GM23338 (cell line): Measurements from ENCODE around the gene G6PC3. TPM values are rescaled to one million over a fixed set of nuclear protein-coding genes. Genes with fewer than 3 reads are reported as not detected.

Source experiments
- ATAC-seq: fragments of 200-7000 bp; cut with Tn5 transposase; 3 replicates; pipeline ENCODE4 v1.9.1; 2020
- DNase-seq: peaks from one replicate; pipeline ENCODE4 v3.0.0-alpha.2; 2015; ENCODE audit warnings: low spot score
- H2AFZ ChIP-seq: fragments of 200-600 bp; sonication (generic); 2 replicates; pipeline ENCODE4 v1.8.0; 2016; ENCODE audit warnings: antibody characterized with exemption, mild to moderate bottlenecking, moderate library complexity
- H3F3A ChIP-seq: fragments of 200-600 bp; sonication (generic); replicated peaks from 2 replicates; pipeline ENCODE4 v1.8.0; 2017; ENCODE audit warnings: antibody characterized with exemption, mixed run types, low read depth
- H3K27ac ChIP-seq: fragments of 200-600 bp; sonication (generic); 2 replicates; pipeline ENCODE4 v1.6.1; 2016; ENCODE audit warnings: low read depth
- H3K27me3 ChIP-seq: fragments of 200-600 bp; sonication (generic); 2 replicates; pipeline ENCODE4 v1.8.0; 2016; ENCODE audit warnings: mild to moderate bottlenecking, mixed run types, moderate library complexity; ENCODE audit not compliant: insufficient read depth
- H3K36me3 ChIP-seq: fragments of 200-600 bp; sonication (generic); 2 replicates; pipeline ENCODE4 v1.8.0; 2016; ENCODE audit warnings: mild to moderate bottlenecking; ENCODE audit not compliant: insufficient read depth
- H3K4me1 ChIP-seq: fragments of 200-600 bp; sonication (generic); 2 replicates; pipeline ENCODE4 v1.8.0; 2016; ENCODE audit warnings: mild to moderate bottlenecking, moderate library complexity; ENCODE audit not compliant: insufficient read depth
- H3K4me2 ChIP-seq: fragments of 200-600 bp; sonication (generic); 2 replicates; pipeline ENCODE4 v1.7.1; 2017; ENCODE audit warnings: mixed run types
- H3K4me3 ChIP-seq: fragments of 200-600 bp; sonication (generic); 2 replicates; pipeline ENCODE4 v1.6.1; 2016; ENCODE audit warnings: mixed run types
- H3K79me2 ChIP-seq: fragments of 200-600 bp; sonication (generic); replicated peaks from 2 replicates; pipeline ENCODE4 v1.8.0; 2017; ENCODE audit warnings: mild to moderate bottlenecking; ENCODE audit not compliant: insufficient read depth
- H3K9me2 ChIP-seq: fragments of 200-600 bp; sonication (generic); 2 replicates; pipeline ENCODE4 v1.8.0; 2017; ENCODE audit not compliant: insufficient read depth
- H4K20me1 ChIP-seq: fragments of 200-600 bp; sonication (generic); replicated peaks from 2 replicates; pipeline ENCODE4 v1.8.0; 2017; ENCODE audit warnings: mild to moderate bottlenecking; ENCODE audit not compliant: insufficient read depth
- H3K27ac Mint-ChIP-seq: 2 replicates; pipeline ENCODE4 v1.8.0; 2020; ENCODE audit warnings: inconsistent platforms, mild to moderate bottlenecking, moderate library complexity, mixed read lengths
- H3K27me3 Mint-ChIP-seq: 3 replicates; pipeline ENCODE4 v1.8.0; 2022; ENCODE audit warnings: low read depth, mild to moderate bottlenecking, moderate library complexity, mixed read lengths, inconsistent platforms; ENCODE audit not compliant: insufficient read depth, poor library complexity
- H3K36me3 Mint-ChIP-seq: 3 replicates; pipeline ENCODE4 v1.8.0; 2021; ENCODE audit warnings: low read depth, mild to moderate bottlenecking, inconsistent platforms, moderate library complexity, mixed read lengths
- H3K4me1 Mint-ChIP-seq: 3 replicates; pipeline ENCODE4 v1.8.0; 2020; ENCODE audit warnings: mild to moderate bottlenecking, inconsistent platforms, mixed read lengths
- H3K4me3 Mint-ChIP-seq: 3 replicates; pipeline ENCODE4 v1.8.0; 2021; ENCODE audit warnings: moderate library complexity, mild to moderate bottlenecking, inconsistent platforms, mixed read lengths
- H3K9me3 Mint-ChIP-seq: 3 replicates; pipeline ENCODE4 v1.8.0; 2020; ENCODE audit warnings: moderate library complexity, mild to moderate bottlenecking, inconsistent platforms, mixed read lengths
- CREB1 ChIP-seq: fragments of 250-450 bp; sonication (Bioruptor Pico); IDR thresholded peaks from 2 replicates; pipeline ENCODE4 v1.5.0; 2020; ENCODE audit warnings: low read depth, mild to moderate bottlenecking, moderate library complexity
- ETS1 ChIP-seq: IDR thresholded peaks from 2 replicates; pipeline ENCODE4 v1.6.1; 2016; ENCODE audit warnings: antibody characterized with exemption
- JUNB ChIP-seq: IDR thresholded peaks from one replicate; pipeline ENCODE4 v1.6.1; 2016; ENCODE audit warnings: antibody characterized with exemption; ENCODE audit not compliant: unreplicated experiment
- NANOG ChIP-seq: IDR thresholded peaks from 2 replicates; pipeline ENCODE4 v1.6.1; 2016; ENCODE audit warnings: antibody characterized with exemption, borderline replicate concordance
- POLR2AphosphoS5 ChIP-seq: IDR thresholded peaks from 2 replicates; pipeline ENCODE4 v1.6.1; 2016; ENCODE audit warnings: antibody characterized with exemption, low read depth
- REST ChIP-seq: IDR thresholded peaks from one replicate; pipeline ENCODE4 v1.6.1; 2018; ENCODE audit warnings: antibody characterized with exemption; ENCODE audit not compliant: unreplicated experiment
- STAT1 ChIP-seq: IDR thresholded peaks from one replicate; pipeline ENCODE4 v1.6.1; 2016; ENCODE audit warnings: antibody characterized with exemption; ENCODE audit not compliant: unreplicated experiment
- ZNF114 ChIP-seq: fragments of 250-450 bp; sonication (Bioruptor Pico); IDR thresholded peaks from 2 replicates; pipeline ENCODE4 v1.5.0; 2020; ENCODE audit warnings: mild to moderate bottlenecking, moderate library complexity
- ZNF331 ChIP-seq: fragments of 250-450 bp; sonication (Bioruptor Pico); IDR thresholded peaks from 2 replicates; pipeline ENCODE4 v1.5.0; 2020; ENCODE audit warnings: low read depth, mild to moderate bottlenecking, moderate library complexity
- polyA plus RNA-seq: library from polyadenylated mRNA; unstranded; fragments of >200 nt; fragmentation: Nextera tagmentation; extraction: Ambion mirVana; gene quantifications from 2 replicates; pipeline ENCODE4 v1.2.1, GENCODE V29; 2016
- total RNA-seq: library from RNA; depleted of rRNA; stranded (reverse); fragments of >200 nt; shearing (Covaris generic); gene quantifications from 2 replicates; pipeline ENCODE4 v1.2.3, GENCODE V29; 2014
- TF ChIP-seq, protein P1 (sequence below), 2 experiments: fragments of 200-600 bp in 1 of 2; sonication (generic) in 1 of 2; conservative IDR thresholded peaks; 2 replicates each; pipeline versions ENCODE4 v1.5.1 to v1.6.1; 2016 to 2017; ENCODE audit warnings: antibody characterized with exemption in 2 of 2, low read depth in 2 of 2, mild to moderate bottlenecking in 2 of 2, moderate library complexity in 1 of 2
- TF ChIP-seq, protein P2 (sequence below): fragments of 250-450 bp; sonication (Bioruptor Pico); IDR thresholded peaks from 2 replicates; pipeline ENCODE4 v1.5.0; 2020; ENCODE audit warnings: mild to moderate bottlenecking, moderate library complexity

Gene G6PC3
- total and polyA plus RNA-seq, 2 experiments from 2014 or later, result 112 to 143 TPM

DNA sequence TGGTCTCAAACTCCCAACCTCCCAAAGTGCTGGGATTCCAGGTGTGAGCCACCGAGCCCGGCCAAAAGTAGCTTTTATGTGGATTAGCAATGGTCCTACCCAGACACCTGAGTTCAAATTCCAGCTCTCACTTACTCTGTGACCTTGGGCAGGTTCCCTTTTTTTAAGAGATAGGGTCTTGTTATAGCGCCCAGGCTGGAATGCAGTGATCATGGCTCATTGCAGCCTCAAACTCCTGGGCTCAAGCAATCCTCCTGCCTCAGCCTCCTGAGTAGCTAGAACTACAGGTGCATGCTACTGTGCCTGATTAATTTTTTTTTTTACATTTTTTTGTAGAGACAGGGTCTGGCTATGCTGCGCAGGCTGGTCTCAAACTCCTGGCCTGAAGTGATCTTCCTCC is 36.3 kb downstream of the G6PC3 start (continued):
- TF ChIP-seq REST (no peak), JUNB (no peak), ETS1 (no peak), STAT1 (no peak), ZNF114 (CRISPR knock-in tag) (no peak), CREB1 (CRISPR knock-in tag) (no peak), ZNF331 (CRISPR knock-in tag) (no peak)

GRCh38 chr17:44108440-44109311 is 38.1 kb downstream of the G6PC3 start:
- H4K20me1 ChIP-seq, result peaks cover 3% of the 10 kb centered on the region
- H3K79me2 ChIP-seq, result peaks cover 6% of the 10 kb centered on the region
- H3K9me2 ChIP-seq, result no peaks in the 10 kb centered on the region
- H3K27me3 ChIP-seq, result no peaks in the 10 kb centered on the region
- H3K27ac Mint-ChIP-seq, result no peak overlapping the region
- H2AFZ ChIP-seq, result no peak overlapping the region
- no peak overlapping the region for H3K4me3 ChIP-seq
- H3K36me3 ChIP-seq, result no peaks in the 10 kb centered on the region
- H3K36me3 Mint-ChIP-seq, result no peaks in the 10 kb centered on the region; the same call in 2 of the 3 replicates
- H3K4me2 ChIP-seq, result no peak overlapping the region
- ATAC-seq (no peak), DNase-seq (no peak)
- H3K4me1 ChIP-seq, result peaks cover 39% of the 10 kb centered on the region
- H3K4me3 Mint-ChIP-seq, result no peak overlapping the region
- no peaks in the 10 kb centered on the region; the same call in 2 of the 3 replicates for H3K9me3 Mint-ChIP-seq
- peaks cover 39% of the 10 kb centered on the region for H3K4me1 Mint-ChIP-seq
- peaks cover 4% of the 10 kb centered on the region for H3K27me3 Mint-ChIP-seq
- no peak overlapping the region for H3K27ac ChIP-seq
- H3F3A ChIP-seq, result 0 out of 2 replicates have a peak, but pooled peaks cover 13% of the 10 kb centered on the region
- TF ChIP-seq, protein P1, sequence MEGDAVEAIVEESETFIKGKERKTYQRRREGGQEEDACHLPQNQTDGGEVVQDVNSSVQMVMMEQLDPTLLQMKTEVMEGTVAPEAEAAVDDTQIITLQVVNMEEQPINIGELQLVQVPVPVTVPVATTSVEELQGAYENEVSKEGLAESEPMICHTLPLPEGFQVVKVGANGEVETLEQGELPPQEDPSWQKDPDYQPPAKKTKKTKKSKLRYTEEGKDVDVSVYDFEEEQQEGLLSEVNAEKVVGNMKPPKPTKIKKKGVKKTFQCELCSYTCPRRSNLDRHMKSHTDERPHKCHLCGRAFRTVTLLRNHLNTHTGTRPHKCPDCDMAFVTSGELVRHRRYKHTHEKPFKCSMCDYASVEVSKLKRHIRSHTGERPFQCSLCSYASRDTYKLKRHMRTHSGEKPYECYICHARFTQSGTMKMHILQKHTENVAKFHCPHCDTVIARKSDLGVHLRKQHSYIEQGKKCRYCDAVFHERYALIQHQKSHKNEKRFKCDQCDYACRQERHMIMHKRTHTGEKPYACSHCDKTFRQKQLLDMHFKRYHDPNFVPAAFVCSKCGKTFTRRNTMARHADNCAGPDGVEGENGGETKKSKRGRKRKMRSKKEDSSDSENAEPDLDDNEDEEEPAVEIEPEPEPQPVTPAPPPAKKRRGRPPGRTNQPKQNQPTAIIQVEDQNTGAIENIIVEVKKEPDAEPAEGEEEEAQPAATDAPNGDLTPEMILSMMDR (conservative IDR thresholded peaks at IDR 0.05; ENCODE audit: low read depth in 2 of 2), result no peak
- no peak for TF ChIP-seq ZNF114 (CRISPR knock-in tag)
- TF ChIP-seq ZNF331 (CRISPR knock-in tag), result no peak
- TF ChIP-seq POLR2AphosphoS5, result no peak
- TF ChIP-seq, protein P2, sequence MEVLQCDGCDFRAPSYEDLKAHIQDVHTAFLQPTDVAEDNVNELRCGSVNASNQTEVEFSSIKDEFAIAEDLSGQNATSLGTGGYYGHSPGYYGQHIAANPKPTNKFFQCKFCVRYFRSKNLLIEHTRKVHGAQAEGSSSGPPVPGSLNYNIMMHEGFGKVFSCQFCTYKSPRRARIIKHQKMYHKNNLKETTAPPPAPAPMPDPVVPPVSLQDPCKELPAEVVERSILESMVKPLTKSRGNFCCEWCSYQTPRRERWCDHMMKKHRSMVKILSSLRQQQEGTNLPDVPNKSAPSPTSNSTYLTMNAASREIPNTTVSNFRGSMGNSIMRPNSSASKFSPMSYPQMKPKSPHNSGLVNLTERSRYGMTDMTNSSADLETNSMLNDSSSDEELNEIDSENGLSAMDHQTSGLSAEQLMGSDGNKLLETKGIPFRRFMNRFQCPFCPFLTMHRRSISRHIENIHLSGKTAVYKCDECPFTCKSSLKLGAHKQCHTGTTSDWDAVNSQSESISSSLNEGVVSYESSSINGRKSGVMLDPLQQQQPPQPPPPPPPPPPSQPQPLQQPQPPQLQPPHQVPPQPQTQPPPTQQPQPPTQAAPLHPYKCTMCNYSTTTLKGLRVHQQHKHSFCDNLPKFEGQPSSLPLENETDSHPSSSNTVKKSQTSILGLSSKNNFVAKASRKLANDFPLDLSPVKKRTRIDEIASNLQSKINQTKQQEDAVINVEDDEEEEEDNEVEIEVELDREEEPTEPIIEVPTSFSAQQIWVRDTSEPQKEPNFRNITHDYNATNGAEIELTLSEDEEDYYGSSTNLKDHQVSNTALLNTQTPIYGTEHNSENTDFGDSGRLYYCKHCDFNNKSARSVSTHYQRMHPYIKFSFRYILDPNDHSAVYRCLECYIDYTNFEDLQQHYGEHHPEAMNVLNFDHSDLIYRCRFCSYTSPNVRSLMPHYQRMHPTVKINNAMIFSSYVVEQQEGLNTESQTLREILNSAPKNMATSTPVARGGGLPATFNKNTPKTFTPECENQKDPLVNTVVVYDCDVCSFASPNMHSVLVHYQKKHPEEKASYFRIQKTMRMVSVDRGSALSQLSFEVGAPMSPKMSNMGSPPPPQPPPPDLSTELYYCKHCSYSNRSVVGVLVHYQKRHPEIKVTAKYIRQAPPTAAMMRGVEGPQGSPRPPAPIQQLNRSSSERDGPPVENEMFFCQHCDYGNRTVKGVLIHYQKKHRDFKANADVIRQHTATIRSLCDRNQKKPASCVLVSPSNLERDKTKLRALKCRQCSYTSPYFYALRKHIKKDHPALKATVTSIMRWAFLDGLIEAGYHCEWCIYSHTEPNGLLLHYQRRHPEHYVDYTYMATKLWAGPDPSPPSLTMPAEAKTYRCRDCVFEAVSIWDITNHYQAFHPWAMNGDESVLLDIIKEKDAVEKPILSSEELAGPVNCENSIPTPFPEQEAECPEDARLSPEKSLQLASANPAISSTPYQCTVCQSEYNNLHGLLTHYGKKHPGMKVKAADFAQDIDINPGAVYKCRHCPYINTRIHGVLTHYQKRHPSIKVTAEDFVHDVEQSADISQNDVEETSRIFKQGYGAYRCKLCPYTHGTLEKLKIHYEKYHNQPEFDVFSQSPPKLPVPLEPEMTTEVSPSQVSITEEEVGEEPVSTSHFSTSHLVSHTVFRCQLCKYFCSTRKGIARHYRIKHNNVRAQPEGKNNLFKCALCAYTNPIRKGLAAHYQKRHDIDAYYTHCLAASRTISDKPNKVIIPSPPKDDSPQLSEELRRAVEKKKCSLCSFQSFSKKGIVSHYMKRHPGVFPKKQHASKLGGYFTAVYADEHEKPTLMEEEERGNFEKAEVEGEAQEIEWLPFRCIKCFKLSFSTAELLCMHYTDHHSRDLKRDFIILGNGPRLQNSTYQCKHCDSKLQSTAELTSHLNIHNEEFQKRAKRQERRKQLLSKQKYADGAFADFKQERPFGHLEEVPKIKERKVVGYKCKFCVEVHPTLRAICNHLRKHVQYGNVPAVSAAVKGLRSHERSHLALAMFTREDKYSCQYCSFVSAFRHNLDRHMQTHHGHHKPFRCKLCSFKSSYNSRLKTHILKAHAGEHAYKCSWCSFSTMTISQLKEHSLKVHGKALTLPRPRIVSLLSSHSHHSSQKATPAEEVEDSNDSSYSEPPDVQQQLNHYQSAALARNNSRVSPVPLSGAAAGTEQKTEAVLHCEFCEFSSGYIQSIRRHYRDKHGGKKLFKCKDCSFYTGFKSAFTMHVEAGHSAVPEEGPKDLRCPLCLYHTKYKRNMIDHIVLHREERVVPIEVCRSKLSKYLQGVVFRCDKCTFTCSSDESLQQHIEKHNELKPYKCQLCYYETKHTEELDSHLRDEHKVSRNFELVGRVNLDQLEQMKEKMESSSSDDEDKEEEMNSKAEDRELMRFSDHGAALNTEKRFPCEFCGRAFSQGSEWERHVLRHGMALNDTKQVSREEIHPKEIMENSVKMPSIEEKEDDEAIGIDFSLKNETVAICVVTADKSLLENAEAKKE (CRISPR knock-in tag), result no peak
- TF ChIP-seq STAT1, result no peak
- TF ChIP-seq NANOG, result no peak
